NCI-H1092 (cell line): Measurements from ENCODE around the gene TFPI.

Experiments
- DNase-seq: peaks from one replicate; lab custom pipeline; 2025; lab: John Stamatoyannopoulos, UW

The TFPI gene

DNA sequence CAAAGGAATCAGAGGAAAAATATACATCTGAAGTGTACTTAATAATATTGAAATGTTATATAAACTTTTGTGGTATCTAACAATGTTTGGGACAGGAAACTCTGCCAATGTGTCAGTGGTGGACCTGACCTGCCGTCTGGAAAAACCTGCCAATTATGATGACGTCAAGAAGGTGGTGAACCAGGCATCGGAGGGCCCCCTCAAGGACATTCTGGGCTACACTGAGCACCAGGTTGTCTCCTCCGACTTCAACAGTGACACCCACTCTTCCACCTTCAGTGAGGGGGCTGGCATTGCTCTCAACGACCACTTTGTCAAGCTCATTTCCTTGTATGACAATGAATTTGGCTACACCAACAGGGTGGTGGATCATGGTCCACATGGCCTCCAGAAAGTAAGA, 138.8 kb downstream of the TFPI start:
- DNase-seq: no peak
